Measurements from ENCODE around the gene HTT.

The HTT gene

DNA sequence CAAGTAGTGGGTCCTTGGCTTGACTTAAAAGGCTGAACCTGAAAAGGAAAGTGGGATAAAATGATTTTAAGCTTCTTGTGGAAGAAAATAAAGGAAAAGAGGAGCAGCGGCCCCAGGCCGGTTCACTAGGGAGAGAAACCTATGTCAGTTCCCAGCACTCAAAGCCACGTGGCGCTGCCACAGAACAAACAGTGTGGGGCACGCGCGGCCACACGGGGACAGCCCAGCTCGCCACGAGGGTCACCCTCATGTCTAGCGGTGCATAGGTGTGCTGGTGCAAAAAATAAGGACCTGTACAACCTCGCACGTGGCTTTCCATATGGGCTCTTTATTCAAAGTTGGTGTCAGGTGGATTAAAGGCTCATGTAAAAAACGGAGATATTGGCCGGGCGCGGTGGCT is 191.6 kb downstream of the HTT start:
- Histone ChIP-seq H3K27me3 (replicated peaks; ENCODE audit: insufficient read depth, low read length) (peaks cover 66% of the 10 kb centered on the region), H3K9me3 (replicated peaks; ENCODE audit: insufficient read depth, low read length) (no peaks in the 10 kb centered on the region), H3K9me2 (replicated peaks; ENCODE audit: insufficient read depth, low read length) (no peaks in the 10 kb centered on the region), H3F3A (ENCODE audit: insufficient read depth, low read length) (no peaks in the 10 kb centered on the region), H3K4me2 (ENCODE audit: low read depth, low read length) (no peak overlapping the region), H3K27ac (ENCODE audit: low read length) (no peak overlapping the region), H4K20me1 (ENCODE audit: insufficient read depth, low read length) (no peaks in the 10 kb centered on the region), H3K4me1 (ENCODE audit: low read length) (no peaks in the 10 kb centered on the region), H3K36me3 (replicated peaks; ENCODE audit: insufficient read depth, low read length) (no peaks in the 10 kb centered on the region), H3K4me3 (ENCODE audit: low read length) (no peak overlapping the region), H3K9ac (ENCODE audit: low read length) (no peak overlapping the region), H3K79me2 (ENCODE audit: low read length) (no peaks in the 10 kb centered on the region), H2AFZ (ENCODE audit: low read length) (no peak overlapping the region)
- no peak for TF ChIP-seq EZH2phosphoT487 (IDR thresholded peaks at IDR 0.05; ENCODE audit: low read length)
- TF ChIP-seq EZH2 (optimal IDR thresholded peaks at IDR 0.05; ENCODE audit: low read depth, low read length): no peak
- no peak for TF ChIP-seq CTCF (IDR thresholded peaks at IDR 0.05; ENCODE audit: low read length)
- DNase-seq: no peak

DNA sequence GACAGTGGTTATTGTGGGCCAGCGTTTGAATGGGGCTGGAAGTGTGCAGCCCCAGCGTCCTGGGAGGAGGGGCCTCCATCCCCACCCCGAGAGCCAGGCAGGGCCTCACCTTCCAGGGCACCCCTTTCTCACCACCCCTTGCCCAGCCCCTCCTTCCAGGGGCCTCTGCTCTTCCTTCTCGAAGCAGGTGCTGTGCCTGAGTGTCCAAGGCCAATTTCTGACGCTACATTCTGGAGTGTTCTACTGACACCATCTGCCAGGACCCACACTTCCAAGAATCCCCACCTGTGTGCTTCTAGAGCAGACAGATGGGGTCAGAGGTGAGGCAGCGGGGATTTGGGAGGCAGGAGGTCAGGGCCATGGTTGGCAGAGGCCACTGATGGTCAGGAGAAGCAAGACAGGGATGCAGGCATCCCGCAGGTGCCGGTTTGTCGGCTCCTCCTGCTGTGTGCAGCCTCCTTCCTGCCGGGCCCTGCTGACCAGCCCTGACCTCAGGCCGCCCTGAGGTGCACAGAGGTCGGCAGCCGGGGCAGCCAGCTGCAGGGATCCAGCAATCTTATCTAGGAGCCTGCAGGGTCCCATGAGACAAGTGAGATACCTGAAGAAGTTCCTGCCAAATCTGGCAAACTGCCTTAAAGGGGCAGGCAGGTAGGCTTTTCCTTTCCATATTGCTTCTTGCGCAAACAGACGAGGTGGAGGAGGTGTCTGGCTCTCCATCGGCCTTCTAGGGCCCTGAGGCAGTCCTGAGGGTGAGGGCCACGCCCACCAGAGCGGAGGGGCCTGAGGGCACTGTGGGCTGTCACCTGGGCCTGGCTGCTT is 193.3 kb downstream of the HTT start:
- Histone ChIP-seq H4K20me1 (ENCODE audit: insufficient read depth, low read length) (no peaks in the 10 kb centered on the region), H3K4me1 (ENCODE audit: low read length) (no peaks in the 10 kb centered on the region), H3K9me3 (replicated peaks; ENCODE audit: insufficient read depth, low read length) (no peaks in the 10 kb centered on the region), H3K36me3 (replicated peaks; ENCODE audit: insufficient read depth, low read length) (no peaks in the 10 kb centered on the region), H3K9me2 (replicated peaks; ENCODE audit: insufficient read depth, low read length) (no peaks in the 10 kb centered on the region), H3K27ac (ENCODE audit: low read length) (no peak overlapping the region), H3K27me3 (replicated peaks; ENCODE audit: insufficient read depth, low read length) (peaks cover 54% of the 10 kb centered on the region), H3K4me2 (ENCODE audit: low read depth, low read length) (no peak overlapping the region), H3F3A (ENCODE audit: insufficient read depth, low read length) (no peaks in the 10 kb centered on the region), H2AFZ (ENCODE audit: low read length) (no peak overlapping the region), H3K79me2 (ENCODE audit: low read length) (no peaks in the 10 kb centered on the region), H3K9ac (ENCODE audit: low read length) (no peak overlapping the region), H3K4me3 (ENCODE audit: low read length) (no peak overlapping the region)
- no peak for DNase-seq
- TF ChIP-seq EZH2 (optimal IDR thresholded peaks at IDR 0.05; ENCODE audit: low read depth, low read length) (no peak), CTCF (IDR thresholded peaks at IDR 0.05; ENCODE audit: low read length) (no peak), EZH2phosphoT487 (IDR thresholded peaks at IDR 0.05; ENCODE audit: low read length) (no peak)

DNA sequence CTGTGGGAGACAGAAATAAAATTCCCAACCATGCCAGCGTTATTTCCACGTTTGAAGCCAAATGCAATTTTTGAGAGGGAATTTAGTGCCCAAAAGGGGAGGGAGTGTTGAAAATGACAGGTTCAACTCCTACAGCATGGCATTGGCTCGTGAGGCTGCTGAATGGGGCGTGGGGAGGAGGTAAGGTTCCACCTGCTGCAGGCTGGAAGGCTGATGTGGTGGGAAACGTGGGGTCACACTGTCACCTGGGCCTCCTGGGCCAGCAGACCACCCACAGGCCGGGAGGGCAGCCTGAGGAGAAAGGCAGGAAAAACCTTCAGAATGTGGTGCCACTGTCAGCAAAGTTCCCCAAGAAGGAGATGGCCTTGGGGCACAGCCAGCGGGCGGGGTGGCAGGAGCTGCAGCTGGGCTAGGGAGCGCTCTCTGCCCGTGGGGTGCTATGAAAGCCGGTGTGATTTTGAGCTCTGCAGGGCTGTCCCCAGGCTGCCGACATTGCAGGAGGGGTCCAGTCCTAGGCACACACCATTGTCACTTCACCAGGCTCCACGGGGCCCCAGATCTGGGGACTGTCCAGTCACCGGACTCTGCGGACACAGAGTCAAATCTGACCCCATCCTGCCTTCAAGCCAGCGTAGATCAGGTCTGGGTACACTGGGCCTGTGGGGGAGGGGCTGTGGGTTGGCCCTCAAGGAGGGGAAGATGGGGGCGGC is 194.1 kb downstream of the HTT start:
- no peaks in the 10 kb centered on the region for H4K20me1 ChIP-seq (ENCODE audit: insufficient read depth, low read length)
- H3K79me2 ChIP-seq (ENCODE audit: low read length): no peaks in the 10 kb centered on the region
- no peak overlapping the region for H3K9ac ChIP-seq (ENCODE audit: low read length)
- no peak overlapping the region for H3K4me2 ChIP-seq (ENCODE audit: low read depth, low read length)
- H3K27ac ChIP-seq (ENCODE audit: low read length): no peak overlapping the region
- DNase-seq: no peak
- H3K27me3 ChIP-seq (replicated peaks; ENCODE audit: insufficient read depth, low read length): peaks cover 46% of the 10 kb centered on the region
- H3K9me3 ChIP-seq (replicated peaks; ENCODE audit: insufficient read depth, low read length): no peaks in the 10 kb centered on the region
- no peaks in the 10 kb centered on the region for H3K36me3 ChIP-seq (replicated peaks; ENCODE audit: insufficient read depth, low read length)
- H3K9me2 ChIP-seq (replicated peaks; ENCODE audit: insufficient read depth, low read length): no peaks in the 10 kb centered on the region
- no peak for TF ChIP-seq CTCF (IDR thresholded peaks at IDR 0.05; ENCODE audit: low read length)
- no peak for TF ChIP-seq EZH2 (optimal IDR thresholded peaks at IDR 0.05; ENCODE audit: low read depth, low read length)
- no peak for TF ChIP-seq EZH2phosphoT487 (IDR thresholded peaks at IDR 0.05; ENCODE audit: low read length)
- no peak overlapping the region for H3K4me3 ChIP-seq (ENCODE audit: low read length)
- no peaks in the 10 kb centered on the region for H3F3A ChIP-seq (ENCODE audit: insufficient read depth, low read length)
- no peak overlapping the region for H2AFZ ChIP-seq (ENCODE audit: low read length)
- no peaks in the 10 kb centered on the region for H3K4me1 ChIP-seq (ENCODE audit: low read length)
